ENCODE results near the gene TRAPPC2B.
A peak's percentile ranks its signal among the peaks of the same experiment; 100 is the strongest.

The TRAPPC2B gene

GRCh38 chr19:57382806-57383488 is 19.6 kb downstream of the TRAPPC2B start:
- TF ChIP-seq, protein P1, sequence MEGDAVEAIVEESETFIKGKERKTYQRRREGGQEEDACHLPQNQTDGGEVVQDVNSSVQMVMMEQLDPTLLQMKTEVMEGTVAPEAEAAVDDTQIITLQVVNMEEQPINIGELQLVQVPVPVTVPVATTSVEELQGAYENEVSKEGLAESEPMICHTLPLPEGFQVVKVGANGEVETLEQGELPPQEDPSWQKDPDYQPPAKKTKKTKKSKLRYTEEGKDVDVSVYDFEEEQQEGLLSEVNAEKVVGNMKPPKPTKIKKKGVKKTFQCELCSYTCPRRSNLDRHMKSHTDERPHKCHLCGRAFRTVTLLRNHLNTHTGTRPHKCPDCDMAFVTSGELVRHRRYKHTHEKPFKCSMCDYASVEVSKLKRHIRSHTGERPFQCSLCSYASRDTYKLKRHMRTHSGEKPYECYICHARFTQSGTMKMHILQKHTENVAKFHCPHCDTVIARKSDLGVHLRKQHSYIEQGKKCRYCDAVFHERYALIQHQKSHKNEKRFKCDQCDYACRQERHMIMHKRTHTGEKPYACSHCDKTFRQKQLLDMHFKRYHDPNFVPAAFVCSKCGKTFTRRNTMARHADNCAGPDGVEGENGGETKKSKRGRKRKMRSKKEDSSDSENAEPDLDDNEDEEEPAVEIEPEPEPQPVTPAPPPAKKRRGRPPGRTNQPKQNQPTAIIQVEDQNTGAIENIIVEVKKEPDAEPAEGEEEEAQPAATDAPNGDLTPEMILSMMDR (IDR thresholded peaks at IDR 0.05; ENCODE audit: low read length, missing control alignments), result no peak
- no peak overlapping the region for H3K4me3 ChIP-seq (replicated peaks; ENCODE audit: low read depth, low read length)
- no peak for DNase-seq (ENCODE audit: low read depth)

DNA sequence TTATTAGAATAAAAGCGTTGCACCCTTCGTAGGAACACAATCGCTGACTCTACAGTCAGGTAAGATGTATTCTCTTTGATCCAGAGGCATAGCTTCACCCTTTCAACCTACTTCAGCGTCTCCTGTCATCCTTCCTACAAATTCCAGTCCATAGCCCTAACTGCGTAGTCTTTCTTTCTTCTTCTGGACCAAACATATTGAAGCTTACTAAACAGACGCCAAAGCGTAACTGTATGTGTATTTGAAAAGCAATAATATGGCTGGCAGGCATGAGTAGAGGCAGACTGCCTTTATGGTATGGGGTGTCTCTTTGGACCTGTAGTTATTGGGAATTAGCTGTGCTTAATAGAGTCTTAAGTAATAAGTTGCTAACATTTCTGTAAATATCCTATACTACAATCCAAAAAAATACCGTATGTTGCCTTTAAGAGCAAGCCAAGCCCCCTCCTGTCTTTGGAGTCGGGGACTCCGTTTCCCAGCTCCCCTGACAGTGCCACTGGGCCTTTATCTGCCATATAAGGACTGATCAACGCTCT is 25.9 kb downstream of the TRAPPC2B start:
- DNase-seq (ENCODE audit: low read depth), result no peak

GRCh38 chr19:57389730-57390598 is 26.6 kb downstream of the TRAPPC2B start, which contains the start of gene ZNF548:
ZNF548 (plus strand) TSS chr19:57389854; CDS start chr19:57390100, 246 bp downstream.
- TF ChIP-seq, protein P1 (IDR thresholded peaks at IDR 0.05; ENCODE audit: low read length, missing control alignments), result peak; percentile 22
- peak; percentile 100 for DNase-seq (ENCODE audit: low read depth)
- H3K4me3 ChIP-seq (replicated peaks; ENCODE audit: low read depth, low read length), result peak within 1 kb of the TSS; percentile 98

More for the DNA sequence above, 25.9 kb downstream of the TRAPPC2B start:
- H3K4me3 ChIP-seq (replicated peaks; ENCODE audit: low read depth, low read length), result peak overlapping the region; percentile 98
- TF ChIP-seq, protein P1 (IDR thresholded peaks at IDR 0.05; ENCODE audit: low read length, missing control alignments), result no peak

- no peak overlapping the region for H3K4me3 ChIP-seq (replicated peaks; ENCODE audit: low read depth, low read length)
- TF ChIP-seq, protein P1 (IDR thresholded peaks at IDR 0.05; ENCODE audit: low read length, missing control alignments), result no peak
- no peak for DNase-seq (ENCODE audit: low read depth)
Measured at GRCh38 chr19:57395710-57396109, 32.4 kb downstream of the TRAPPC2B start.

DNA sequence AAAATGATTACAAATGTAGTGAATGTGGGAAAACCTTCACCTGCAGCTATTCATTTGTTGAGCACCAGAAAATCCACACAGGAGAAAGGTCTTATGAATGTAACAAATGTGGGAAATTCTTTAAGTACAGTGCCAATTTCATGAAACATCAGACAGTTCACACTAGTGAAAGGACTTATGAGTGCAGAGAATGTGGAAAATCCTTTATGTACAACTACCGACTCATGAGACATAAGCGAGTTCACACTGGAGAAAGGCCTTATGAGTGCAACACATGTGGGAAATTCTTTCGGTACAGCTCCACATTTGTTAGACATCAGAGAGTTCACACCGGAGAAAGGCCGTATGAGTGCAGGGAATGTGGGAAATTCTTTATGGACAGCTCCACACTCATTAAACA is 35.5 kb downstream of the TRAPPC2B start:
- no peak overlapping the region for H3K4me3 ChIP-seq (replicated peaks; ENCODE audit: low read depth, low read length)
- no peak for DNase-seq (ENCODE audit: low read depth)
- TF ChIP-seq, protein P1 (IDR thresholded peaks at IDR 0.05; ENCODE audit: low read length, missing control alignments), result no peak

- TF ChIP-seq, protein P1 (IDR thresholded peaks at IDR 0.05; ENCODE audit: low read length, missing control alignments), result no peak
- no peak overlapping the region for H3K4me3 ChIP-seq (replicated peaks; ENCODE audit: low read depth, low read length)
- DNase-seq (ENCODE audit: low read depth), result no peak
Measured at GRCh38 chr19:57403737-57404563, 40.6 kb downstream of the TRAPPC2B start.

Data from fibroblast of pulmonary artery (primary cell).